Measurements from ENCODE around the gene DSCAM. TPM values are rescaled to one million over a fixed set of nuclear protein-coding genes. Genes with fewer than 3 reads are reported as not detected.

The DSCAM gene
- total and polyA plus RNA-seq, 2 experiments from 2014 or later: 0.07 TPM; not detected in 1

- H3K36me3 ChIP-seq (ENCODE audit: insufficient read depth): no peaks in the 10 kb centered on the region
- Mint-ChIP-seq H3K27me3 (ENCODE audit: insufficient read depth, low read depth, poor library complexity) (no peaks in the 10 kb centered on the region), H3K9me3 (peaks cover 7% of the 10 kb centered on the region), H3K4me1 (no peaks in the 10 kb centered on the region), H3K36me3 (ENCODE audit: low read depth) (no peaks in the 10 kb centered on the region; the same call in 2 of the 3 replicates), H3K4me3 (no peak overlapping the region), H3K27ac (no peak overlapping the region)
- no peaks in the 10 kb centered on the region for H4K20me1 ChIP-seq (replicated peaks; ENCODE audit: insufficient read depth)
- no peaks in the 10 kb centered on the region for H3K4me1 ChIP-seq (ENCODE audit: insufficient read depth)
- H3K9me2 ChIP-seq (ENCODE audit: insufficient read depth): 0 out of 2 replicates have a peak, but pooled peaks cover 2% of the 10 kb centered on the region
- H3K27me3 ChIP-seq (ENCODE audit: insufficient read depth): no peaks in the 10 kb centered on the region
- DNase-seq (ENCODE audit: low spot score): no peak
- no peak overlapping the region for H3K4me3 ChIP-seq
- no peaks in the 10 kb centered on the region for H3K79me2 ChIP-seq (replicated peaks; ENCODE audit: insufficient read depth)
- TF ChIP-seq EZH2 (IDR thresholded peaks at IDR 0.05; ENCODE audit: low read depth, unreplicated experiment) (no peak), ZNF331 (CRISPR knock-in tag; IDR thresholded peaks at IDR 0.05; ENCODE audit: low read depth) (no peak), NANOG (IDR thresholded peaks at IDR 0.05; ENCODE audit: borderline replicate concordance) (no peak), ETS1 (IDR thresholded peaks at IDR 0.05) (no peak), REST (IDR thresholded peaks at IDR 0.05; ENCODE audit: unreplicated experiment) (no peak), STAT1 (IDR thresholded peaks at IDR 0.05; ENCODE audit: unreplicated experiment) (no peak), CREB1 (CRISPR knock-in tag; IDR thresholded peaks at IDR 0.05; ENCODE audit: low read depth) (no peak), EZH2phosphoT487 (IDR thresholded peaks at IDR 0.05; ENCODE audit: unreplicated experiment) (no peak), ZNF462 (CRISPR knock-in tag; IDR thresholded peaks at IDR 0.05) (no peak), ZNF114 (CRISPR knock-in tag; IDR thresholded peaks at IDR 0.05) (no peak), CTCF (conservative IDR thresholded peaks at IDR 0.05; ENCODE audit: low read depth in 2 of 2) (no peak)
- no peak overlapping the region for H3K27ac ChIP-seq (ENCODE audit: low read depth)
- H2AFZ ChIP-seq: no peak overlapping the region
- no peaks in the 10 kb centered on the region for H3F3A ChIP-seq (replicated peaks; ENCODE audit: low read depth)
- H3K4me2 ChIP-seq: no peak overlapping the region
- ATAC-seq: no peak
Observed at GRCh38 chr21:40043866-40044265, 803.1 kb downstream of the DSCAM start.

Measured in GM23338 (cell line).